ENCODE data around the gene TBX10.
A peak's percentile ranks its signal among the peaks of the same experiment; 100 is the strongest.
"Not testable (repeated sequence)": the region's sequence is repeated elsewhere in the genome, so short reads cannot be mapped to it uniquely, and the experiment has no call there.

Gene TBX10

GRCh38 chr11:67664213-67664585, 24.6 kb upstream of the TBX10 start:
- DNase-seq: no peak

DNA sequence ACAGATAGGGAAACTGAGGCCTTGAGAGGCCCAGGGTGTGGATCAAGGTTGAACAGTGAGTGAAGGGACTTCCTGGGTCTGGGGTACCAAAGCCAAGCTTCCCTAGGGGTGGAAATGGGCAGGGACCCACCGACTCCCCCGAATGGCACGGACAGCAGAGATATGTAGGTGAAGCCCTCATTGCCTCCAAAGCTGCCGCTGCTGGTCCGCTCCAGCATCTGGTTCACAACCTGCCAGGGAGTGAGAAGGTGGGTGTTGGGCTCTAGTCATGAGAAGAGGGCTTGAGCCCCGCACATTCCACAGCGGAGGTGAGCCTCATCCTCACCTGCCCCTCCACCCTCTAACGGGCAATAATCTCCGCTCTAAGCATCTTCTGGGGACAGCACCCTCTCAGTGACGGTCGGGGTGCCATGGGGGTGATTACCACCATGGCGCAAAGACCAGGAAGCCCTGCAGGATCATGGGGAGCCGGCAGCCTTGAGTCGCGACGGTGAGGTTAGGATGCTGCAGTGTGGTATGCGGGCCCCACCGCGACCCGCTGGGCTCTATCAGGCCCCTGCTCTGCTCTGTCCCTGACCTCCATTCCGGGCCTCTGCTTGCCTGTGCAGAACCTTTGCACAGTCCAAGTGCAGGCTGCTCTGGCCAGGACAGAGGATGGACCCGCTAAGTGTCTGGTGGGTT, 24.1 kb upstream of the TBX10 start:
- no peak for DNase-seq

DNA sequence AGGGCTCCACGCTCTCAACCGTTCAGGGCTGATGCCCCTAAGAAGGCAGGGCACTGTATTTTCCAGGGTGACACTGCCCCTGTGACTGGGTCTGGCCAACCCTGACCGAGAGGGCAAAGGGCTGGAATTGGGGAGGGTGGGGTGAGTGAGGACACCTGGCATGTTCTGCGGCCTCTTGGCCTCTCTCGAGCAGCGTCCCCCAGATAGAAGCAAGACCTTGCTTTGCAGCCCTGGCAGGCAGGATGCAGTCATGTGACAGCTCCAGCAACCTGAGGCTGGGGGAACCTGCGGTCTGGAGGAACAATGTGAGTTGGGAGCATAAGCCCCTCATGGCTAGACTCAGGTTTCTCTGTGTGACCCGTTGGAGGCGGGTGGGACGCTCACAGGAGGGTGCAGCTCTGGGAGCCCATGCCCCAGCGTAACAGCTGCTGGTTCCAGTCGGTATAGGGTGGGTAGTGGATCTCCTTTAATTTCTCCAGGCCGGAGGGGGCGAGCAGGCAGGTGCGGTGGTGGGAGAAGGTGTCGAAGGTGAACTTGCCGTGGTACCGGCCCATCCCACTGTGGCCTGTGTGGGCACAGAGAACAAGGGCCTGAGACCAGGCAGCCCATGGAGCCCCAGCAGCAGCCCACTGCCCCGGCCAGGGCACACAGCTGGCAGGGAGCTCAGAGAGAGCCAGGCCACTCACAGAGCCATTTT, 23.4 kb upstream of the TBX10 start:
- DNase-seq: no peak

DNA sequence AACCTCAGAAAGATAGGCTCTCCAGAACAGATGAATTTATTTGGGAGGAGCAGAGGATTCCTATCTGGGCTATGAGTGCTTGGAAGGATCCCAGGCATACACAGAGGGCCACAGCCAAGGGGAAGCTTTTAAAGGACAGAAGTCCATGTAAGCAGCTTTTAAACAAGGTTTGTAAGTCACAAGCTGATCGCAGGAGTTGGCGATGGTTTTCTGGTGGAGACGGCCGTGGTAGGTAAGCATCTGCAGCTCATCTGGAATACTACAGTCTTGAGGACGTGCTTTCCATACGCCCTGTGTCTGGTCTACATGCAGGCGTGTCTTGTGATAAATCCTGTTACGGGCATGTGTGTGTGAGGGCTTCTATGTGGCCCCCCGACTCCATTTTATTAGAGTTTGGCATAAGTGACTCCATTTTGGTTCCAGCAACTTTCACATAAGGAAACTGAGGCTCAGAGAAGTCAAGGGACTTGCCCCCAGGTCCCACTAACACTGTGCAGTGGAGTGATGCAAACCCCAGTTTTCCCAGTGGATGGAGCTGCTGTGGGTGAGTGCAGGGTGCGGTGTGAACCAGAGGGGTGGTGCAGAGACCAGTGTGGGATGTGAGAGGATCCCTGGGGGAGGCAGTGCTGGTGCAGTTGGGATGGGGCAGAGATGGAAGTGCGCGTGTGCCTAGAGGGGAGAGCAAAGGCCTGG, 22.7 kb upstream of the TBX10 start:
- no peak for DNase-seq

- DNase-seq: not testable (repeated sequence)
Observed at GRCh38 chr11:67660752-67661151, 21.2 kb upstream of the TBX10 start.

- DNase-seq: not testable (repeated sequence)
Observed at GRCh38 chr11:67659651-67660165, 20.1 kb upstream of the TBX10 start.

DNA sequence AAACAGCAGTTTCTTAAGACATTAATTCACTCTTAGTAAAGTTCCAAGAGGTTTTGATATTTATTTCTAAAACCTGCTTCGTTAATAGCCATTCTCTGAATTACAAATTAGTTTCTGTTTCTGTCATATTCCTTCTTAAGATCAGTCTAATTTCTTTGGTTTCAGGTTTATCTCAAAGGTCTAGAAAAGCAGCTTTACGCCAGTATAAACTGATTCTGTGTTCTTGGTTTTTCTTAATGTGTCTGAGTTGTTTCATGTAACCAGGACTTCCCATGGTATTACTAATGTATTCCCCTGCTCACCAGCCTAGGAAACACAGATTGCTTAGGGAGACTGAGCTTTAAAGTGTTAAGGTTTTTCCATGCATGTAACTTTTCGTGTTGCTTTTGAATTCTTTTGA, 17.7 kb upstream of the TBX10 start:
- DNase-seq: peak in 1 of 5 experiments; percentile 56

DNA sequence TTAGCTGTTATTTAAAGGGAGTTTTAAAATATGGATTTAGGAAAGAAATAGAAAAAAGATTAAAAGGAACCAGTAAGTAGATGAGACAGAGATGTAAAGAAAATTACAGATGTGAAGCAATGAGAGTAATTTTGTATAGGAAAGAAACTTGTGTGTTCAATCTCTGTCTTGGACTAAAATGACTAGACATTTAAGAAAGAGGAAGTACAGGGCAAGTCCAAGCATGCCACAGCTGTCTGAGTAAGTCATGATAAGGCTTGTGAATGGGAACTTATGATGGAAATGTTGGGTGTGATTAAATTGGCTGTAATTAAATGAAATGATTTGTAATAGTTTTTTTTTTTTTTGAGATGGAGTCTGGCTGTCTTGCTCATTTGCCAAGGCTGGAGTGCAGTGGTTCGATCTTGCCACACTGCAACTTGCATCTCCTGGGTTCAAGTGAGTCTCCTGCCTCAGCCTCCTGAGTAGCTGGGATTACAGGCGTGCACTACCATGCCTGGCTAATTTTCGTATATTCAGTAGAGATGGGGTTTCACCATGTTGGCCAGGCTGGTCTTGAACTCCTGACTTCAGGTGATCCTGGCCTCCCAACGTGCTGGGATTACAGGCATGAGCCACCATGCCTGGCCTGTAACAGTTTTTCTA, 16.8 kb upstream of the TBX10 start:
- peak in 1 of 5 experiments; percentile 71 for DNase-seq

GRCh38 chr11:67654225-67654624, 14.7 kb upstream of the TBX10 start:
- no peak for DNase-seq

- DNase-seq: no peak
Observed at GRCh38 chr11:67652965-67653845, 13.6 kb upstream of the TBX10 start.

DNA sequence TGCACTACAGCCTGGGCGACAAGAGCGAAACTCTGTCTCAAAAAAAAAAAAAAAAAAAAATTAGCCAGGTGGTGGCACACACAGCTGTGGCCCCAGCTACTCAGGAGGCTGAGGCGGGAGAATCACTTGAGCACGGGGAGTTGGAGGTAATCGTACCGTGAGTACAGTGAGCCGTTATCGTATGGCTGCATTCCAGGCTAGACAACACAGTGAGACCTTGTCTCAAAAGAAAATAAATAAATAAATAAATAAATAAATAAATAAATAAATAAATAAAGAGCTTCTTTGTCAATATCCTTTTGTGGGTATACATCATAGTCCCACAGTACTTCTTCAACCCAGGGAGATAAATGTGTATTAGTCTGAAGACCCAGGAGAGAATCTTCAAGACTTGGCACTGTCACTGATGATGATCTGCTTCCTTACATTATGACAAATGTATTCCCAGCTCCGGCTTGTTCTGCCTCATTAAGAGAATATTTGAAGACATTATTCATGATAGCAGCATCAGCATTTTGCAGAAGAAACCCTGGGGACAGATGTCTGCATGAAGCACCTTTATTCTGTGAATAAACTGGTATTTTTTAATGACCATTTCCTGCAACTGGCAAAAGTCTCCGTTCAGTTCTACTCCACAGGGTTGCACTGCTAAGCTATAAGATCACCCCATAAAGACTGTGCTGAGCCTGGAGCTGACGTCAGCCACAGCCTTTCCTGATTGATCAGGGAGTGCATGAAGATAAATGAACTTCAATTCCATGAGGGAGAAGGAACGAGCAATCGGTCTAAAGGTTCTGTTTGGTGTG, 12.6 kb upstream of the TBX10 start:
- DNase-seq: no peak

GRCh38 chr11:67649634-67650510, 10.3 kb upstream of the TBX10 start:
- peak in 1 of 5 experiments; percentile 54 for DNase-seq

DNA sequence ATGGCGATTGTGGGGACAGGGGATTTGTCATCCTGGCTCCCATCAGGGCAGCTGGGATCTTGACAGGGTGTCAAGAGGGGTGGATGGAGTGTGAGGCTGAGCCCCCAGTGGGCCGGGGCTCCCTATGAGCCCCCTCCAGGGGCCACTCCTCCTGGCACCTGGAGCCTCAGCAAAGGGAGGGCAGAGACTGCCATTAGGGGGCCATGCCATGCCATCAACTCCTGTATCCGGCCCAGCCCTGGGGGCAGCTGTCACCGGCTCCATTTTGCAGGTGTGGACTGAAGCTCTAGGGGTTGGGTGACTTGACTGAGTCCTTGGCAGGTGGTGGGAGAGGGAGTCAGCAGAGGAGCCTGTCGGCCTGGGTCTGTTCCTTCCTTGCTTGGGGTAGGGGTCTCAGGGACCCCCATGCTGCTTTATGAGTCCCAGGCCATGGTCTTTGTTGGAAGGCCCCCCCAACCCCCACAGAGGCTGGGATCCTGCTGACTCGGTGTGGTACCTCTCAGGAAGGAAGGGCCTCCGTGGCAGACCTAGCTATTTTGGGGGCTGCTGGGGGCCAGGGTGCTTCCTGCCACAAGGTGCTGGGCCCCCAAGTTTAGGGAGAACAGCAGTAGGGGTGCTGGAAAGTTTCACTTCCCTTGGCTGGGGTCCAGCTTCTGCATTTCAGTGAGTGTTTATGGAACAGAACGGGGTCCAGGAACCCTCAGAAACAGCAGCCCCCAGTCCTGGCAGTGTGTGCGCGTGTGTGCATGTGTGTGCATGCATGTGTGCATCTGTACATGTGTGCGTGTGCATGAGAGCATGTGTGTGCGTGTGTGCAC, 9.4 kb upstream of the TBX10 start:
- no peak for DNase-seq

DNA sequence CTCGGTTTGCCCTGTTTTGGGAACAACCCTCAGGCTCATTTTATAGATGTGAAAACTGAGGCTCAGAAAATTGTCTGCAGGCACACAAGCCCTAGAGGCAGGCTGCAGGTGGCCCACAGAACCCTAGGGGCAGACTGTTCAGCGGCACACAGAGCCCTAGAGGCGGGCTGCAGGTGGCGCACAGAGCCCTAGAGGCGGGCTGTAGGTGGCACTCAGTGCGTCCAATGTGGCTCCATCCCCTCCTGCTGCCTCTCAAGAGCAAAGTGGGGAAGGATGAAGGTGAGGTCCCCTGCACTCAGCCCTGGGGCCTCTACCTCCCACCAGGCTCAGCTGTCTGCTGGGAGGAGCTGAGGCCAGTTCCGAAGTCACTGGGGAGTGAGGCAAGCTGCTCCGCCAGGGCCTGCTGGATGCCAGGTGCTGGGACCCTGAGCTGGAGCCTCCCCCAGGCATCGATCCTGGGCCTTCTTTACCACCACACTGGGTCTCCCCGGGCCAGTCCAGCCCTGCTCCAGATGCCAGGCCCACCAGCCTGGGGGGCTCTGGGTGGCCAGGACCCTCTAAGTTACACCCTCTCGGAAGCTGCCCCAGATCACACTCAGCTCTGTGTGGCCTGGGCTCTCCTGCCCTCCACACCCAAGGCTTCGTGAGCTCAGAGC, 8.7 kb upstream of the TBX10 start:
- DNase-seq: peak in 3 of 5 experiments; percentile 28 to 77 (median 36)

DNA sequence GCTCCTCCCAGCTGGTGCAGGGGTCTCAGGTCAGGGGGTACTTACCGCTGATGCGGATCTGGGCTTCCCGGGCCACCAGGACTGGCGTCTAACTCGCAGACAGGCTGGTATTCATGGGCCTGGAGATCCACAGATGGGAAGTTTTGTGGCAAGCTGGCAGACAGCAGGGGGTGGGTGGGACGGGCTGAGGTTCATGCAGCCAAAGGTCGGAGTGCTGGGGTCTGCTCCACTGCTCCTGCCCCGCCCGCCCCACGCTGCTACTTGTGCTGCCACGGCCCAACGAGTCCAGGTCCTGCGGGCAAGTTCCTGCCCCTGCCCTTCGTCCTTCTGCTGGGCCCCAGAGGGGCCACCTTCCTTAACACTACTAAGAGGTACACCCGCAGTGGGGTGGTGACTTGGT, 7.9 kb upstream of the TBX10 start:
- DNase-seq: no peak

DNA sequence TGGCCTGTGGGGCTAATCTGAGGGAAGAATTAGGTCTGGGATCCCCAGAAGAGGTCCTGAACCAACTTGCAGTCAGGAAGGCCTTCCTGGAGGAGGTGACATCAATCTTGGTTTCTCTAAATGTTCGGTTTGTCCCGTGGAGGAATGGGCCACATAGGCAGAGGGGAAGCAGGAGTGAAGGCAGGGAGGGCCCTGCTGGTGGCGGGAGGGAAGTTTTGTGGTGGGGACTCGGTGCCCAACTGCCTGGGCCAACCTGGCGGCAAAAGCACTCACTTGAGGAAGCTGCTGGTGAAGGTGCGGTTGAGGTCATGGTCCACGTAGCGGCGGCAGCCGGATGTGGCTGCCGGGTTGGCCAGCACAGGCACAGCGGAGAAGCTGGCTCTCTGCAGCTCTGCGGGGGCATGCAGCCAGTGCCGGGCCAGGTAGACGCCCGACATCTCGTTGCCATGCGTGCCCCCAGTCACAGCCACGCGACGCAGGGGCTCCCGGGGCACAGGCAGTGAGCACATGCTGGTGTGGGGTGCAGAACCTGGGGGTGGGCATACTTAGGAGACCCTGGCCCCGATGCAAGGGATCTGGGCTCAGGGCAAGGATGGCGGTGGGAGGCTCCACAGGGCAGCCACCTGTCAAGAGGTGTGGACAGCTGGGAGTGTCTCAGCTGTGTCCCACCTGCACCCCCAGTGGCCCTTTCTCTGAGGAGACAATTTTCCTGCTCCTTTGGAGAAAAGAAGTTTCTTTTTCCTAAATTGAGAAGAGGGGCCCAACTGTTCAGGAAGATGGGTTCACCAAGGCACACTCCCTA, 7.2 kb upstream of the TBX10 start:
- DNase-seq: peak in 2 of 5 experiments; percentile 37 to 87

DNA sequence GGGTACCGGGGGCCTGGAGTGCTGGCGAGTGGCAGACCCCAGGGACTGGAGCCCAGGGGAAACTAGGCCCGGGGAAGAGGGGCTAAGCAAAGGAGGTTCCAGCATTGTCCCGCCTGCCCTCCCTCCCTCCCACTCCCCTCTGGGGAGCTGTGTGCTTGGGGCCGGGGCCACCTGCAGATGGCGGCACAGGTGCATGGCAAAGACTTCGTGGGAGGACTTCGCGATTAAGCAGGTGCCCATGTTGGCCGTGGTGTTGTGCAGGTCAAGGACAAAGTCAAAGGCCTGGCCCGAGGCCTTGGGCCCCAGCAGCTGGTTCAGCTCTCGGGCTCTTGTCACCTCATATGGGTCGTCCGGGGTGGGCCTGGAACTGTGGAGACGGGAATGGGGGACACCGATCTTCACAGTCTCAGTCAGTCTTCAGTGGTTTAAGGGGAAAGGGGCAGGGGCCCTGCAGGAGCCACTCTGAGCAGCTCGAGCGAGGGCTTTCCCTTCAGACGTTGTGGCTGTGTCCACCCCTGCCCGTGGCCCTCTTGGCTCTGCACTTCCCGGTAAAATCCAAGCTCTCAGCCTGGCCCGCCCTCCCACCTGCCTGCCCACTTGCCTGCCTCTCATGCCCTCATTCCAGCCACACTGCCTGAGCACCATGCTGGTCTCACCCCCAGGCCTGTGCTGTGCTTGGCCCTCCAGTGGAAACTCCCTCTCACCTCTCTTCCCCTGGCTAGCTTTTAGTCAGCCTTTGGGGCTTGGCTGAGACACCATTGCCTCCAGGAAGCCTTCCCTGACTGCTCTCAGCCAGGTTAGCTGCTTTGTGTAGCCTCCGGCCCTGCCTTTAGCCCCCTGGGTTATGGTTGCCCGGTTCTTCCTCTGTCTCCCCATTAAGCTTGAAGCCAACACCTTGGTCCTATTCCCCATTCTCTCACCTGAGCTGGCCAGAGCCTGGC, 6.2 kb upstream of the TBX10 start:
- DNase-seq: no peak
